Suppressor macrophage treated with lipopolysaccharide for 4 hours (primary cell): ENCODE results near the gene ATOH8.

Source experiments
- DNase-seq: peaks from one replicate; pipeline ENCODE4 v3.0.0-alpha.2; 2020

Gene ATOH8

DNA sequence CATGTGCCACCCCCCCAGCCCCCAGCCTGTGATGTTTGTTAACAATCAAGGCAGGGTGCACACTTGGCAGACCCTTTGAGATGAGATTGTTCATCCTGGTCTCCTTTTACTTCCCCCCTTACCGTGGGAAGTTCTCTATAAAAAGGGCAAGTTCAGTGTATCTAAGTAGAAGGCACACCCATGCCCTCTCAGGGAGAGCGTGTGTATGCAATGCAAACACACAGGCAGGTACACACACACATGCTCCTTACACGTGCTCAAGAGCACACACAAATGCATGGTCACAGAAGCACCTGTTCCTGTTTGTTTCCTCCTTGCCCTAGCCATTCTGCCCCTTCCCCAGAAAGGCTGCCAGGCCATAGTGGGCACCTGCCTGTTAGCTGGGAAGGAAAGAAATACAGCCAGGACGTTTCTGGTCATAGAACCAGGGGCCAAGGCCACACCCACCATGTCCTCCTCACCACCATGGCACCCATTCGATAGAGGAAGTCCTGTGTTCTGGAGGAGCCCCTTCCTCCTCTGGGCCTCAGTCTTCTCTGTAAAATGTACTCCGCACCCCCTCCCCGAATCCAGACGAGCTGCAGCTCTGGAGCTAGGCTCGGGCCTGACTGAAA lies 3.1 kb downstream of the ATOH8 start:
- DNase-seq = no peak

- no peak for DNase-seq
These were observed 4.1 kb downstream of the ATOH8 start for GRCh38 chr2:85757860-85758259.

DNA sequence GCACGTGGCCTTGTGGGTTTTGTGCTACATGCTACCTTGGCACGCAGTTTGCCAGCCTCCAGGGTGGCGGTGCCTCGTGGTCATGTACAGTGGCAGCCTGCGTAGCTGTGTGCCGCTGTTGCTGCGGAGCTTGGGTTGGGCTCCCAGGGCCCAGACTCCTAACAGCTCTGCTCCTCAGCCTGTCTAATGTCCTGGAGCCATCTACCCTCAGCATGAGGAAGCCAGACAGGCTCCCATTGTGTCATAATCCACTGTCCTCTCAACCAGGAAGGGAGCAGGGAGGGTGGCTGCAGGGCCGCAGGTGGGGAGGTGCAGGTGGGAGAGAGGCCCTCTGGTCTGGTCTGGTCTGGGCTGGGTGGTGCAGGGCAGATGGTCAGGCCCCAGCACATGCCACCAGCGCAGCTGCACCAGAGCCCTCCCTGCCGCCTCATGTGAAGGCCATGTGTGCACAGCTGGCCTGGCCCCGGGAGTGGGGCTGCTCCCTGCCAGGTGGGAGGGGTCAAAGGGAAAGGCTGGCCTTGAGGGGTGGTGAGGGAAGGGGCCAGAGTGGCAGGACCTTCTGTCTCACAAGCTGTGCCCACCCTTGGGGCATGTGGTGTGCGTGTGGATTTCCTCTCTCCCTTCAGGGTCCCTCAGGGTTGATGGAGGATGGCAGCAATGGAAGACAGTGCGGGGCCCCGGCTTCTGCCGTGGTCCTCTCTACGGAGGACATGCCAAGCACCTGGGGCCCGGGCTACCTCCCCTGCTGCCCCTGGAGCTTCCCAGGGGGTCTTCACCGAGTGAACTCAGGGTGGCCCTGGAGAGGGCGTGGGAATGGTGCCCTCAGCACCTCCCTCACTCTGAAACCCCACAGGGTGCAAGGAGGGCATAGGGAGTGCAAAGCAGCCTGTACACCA lies 4.8 kb downstream of the ATOH8 start:
- DNase-seq = no peak

DNA sequence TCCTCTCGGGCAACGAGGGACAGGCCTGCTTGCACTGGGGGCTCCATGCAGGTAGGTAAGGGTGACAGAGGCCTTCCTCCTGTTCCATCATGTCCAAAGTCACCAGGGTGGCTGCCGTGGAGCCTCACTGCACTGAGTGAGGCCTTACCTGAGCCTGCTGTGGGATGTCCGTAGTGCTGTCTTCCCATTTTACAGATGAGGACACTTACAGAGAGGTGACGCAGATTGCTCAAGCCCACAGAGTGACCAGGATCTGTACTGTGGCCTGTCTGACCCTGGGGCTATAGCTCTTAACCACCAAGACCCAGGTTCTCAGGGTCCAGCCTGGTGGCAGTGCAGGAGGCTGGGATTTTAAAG lies 5.4 kb downstream of the ATOH8 start:
- DNase-seq = no peak

GRCh38 chr2:85760371-85760770 lies 6.6 kb downstream of the ATOH8 start:
- peak; percentile 45 for DNase-seq

DNA sequence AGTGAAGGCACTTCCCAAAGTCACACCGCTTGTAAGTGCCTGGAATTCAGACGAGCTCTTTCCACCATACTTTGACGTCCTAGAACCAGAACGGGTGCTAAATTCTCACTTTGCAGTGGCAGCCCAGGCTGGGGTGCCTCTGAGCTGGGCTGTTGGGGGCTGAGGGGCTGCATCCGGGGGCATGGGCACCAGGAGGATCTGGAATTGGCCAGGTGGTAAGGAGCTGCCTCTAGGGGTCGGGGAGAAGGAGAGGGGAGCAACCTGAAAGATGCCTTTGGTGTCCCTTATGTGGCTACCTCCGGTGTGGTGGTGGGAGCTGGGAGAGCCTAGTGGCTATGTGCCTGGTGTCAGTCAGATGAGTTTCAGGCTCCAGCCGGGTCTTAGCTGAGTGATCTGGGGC lies 7.1 kb downstream of the ATOH8 start:
- DNase-seq = no peak

DNA sequence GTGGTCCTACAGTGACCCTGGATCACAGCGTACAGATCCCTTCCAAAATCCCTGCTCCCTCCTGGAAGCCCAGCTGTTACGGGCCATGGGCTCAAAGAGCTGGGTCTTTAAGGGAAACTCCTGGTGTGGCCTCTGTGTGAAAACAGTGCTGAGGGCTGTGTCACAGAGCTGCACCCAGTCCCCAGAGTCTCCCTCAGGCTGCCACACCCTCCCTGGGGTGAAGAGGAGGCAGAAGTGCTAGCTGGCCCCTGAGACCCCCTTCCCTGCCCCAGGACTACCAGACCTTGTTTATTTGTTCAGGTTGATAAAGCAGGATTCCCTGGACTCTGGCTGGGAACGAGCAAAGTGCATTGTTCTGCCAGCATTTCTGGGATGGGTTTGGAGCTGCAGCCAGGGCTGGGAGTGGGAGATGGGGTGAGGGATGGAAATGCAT lies 7.7 kb downstream of the ATOH8 start:
- DNase-seq = no peak

- DNase-seq = no peak
These were observed 8.2 kb downstream of the ATOH8 start for GRCh38 chr2:85761946-85762345.

GRCh38 chr2:85763132-85763531 lies 9.3 kb downstream of the ATOH8 start:
- no peak for DNase-seq

- DNase-seq = no peak
These were observed 10.0 kb downstream of the ATOH8 start for GRCh38 chr2:85763831-85764230.

- DNase-seq = peak; percentile 35
These were observed 11.4 kb downstream of the ATOH8 start for GRCh38 chr2:85765081-85765731.

GRCh38 chr2:85766229-85766628 lies 12.4 kb downstream of the ATOH8 start:
- no peak for DNase-seq

DNA sequence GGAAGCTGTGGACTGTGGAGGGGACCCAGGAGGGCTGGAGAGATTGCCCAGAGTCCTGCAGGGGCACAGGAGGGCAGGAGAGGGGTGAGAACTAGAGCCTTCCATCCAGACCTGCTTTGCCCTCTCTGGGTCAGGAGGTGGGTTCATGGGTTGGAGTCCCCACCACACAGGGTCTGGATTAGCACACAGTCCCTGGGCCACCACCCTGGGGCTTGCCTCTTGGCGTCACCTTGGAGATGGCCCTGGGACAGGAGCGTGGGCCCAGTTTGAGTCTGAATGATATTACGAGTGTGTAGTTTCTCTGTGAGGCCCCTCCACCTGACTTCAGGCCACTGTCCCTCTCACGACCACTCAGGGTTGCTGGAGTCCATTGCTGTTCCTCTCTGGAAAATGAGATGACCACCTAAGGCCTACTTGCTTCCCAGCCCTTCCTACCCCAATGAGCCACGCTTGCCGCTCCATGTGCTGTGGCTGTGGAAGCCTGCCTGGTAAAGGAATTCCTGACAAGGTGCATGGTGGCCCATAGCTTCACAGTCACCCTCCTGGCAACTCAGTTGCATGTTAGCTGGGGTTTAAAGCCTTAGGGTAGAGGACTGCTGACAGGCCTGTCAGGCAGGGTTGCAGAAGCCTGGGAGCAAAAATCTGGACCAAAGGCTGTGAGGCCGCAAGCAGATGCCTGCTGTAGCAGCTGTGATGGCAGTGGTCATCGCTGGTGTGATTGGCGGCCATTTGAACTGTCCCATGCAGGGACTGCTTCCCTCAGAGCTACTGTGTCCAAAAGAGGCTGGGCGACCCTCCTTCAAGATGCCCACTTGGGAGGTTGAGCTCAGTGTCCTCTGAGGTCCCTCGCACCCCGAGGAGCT lies 14.2 kb downstream of the ATOH8 start:
- no peak for DNase-seq

- no peak for DNase-seq
These were observed 14.9 kb downstream of the ATOH8 start for GRCh38 chr2:85768713-85769112.

DNA sequence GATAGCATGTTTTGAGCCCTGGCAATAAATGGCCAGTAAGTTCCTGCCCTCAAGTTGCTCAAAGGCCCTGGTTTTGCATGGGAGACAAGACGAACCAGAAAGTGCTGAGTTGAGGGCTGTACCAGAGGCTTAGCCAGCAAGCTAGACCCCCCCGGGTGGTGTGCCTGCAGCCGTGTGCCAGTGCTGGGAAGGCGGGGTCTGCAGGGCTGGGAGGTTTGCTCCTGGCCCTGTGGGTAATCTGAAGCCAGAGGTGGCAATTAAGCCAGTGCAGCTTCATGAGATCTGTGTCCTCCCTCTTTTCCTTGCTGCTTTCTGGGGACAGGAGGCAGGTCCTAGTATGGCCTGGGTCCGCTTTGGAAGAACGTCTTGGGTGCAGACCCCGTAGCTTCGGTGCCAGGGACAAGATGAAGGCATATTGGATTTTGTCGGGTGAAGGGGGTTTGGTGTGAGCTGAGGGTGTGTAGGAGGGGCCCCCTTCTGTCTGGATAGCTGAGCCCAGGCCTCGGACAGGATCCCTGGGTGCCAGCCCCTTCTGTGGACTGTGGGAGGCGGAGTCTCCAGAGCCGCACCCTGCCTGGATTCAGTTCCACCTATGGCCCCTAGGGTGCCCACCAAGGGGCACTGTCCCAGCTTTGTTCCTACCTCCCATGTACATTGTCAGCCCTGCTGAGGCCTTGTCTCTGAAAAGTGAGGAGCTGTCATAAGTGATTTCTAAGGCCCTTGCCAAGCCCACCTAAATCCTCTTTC lies 15.6 kb downstream of the ATOH8 start:
- DNase-seq = no peak

DNA sequence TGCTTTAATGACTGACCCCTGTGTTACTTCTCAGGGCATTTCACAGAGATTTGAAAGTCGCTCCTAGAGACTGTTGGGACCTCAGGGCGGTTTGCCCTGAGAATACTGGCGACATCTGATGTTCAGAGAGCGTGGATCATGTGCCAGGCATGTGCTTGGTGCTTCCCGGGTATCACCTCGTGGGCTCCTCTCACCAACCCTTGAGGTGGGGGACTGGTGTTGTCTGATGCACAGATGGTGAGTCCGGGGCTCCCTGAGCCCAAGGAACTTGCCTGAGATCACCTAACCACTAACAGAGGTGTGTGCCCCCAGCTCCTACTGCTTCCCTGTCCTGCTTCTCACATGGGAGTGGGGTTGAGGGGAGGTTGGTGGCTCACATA lies 16.2 kb downstream of the ATOH8 start:
- no peak for DNase-seq

- DNase-seq = no peak
These were observed 16.6 kb downstream of the ATOH8 start for GRCh38 chr2:85770369-85770768.

GRCh38 chr2:85770786-85771409 lies 17.1 kb downstream of the ATOH8 start:
- no peak for DNase-seq

DNA sequence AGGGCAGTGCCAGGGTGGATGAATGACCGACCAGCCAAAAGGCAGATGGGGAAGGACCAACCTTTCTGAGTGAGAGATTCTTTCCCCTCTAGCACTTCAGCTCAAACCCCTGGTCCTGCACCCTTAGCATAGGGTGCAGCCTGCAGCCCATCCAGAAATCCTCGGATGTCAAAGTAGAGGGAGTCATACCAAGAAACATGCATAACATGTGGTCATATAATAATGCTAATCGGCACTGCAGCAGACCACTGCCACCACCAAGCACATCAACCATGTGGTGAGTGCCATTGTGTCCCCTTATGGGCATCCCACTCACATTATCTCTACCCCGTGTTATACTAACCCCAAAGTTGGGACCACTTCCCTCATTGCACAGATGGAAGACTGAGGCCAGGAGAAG lies 17.7 kb downstream of the ATOH8 start:
- no peak for DNase-seq

GRCh38 chr2:85772019-85772745 lies 18.4 kb downstream of the ATOH8 start:
- peak; percentile 85 for DNase-seq

GRCh38 chr2:85772841-85773491 lies 19.2 kb downstream of the ATOH8 start:
- DNase-seq = no peak
